H1 (cell line): ENCODE results near the gene TSC2. TPM values are rescaled to one million over a fixed set of nuclear protein-coding genes. Genes with fewer than 3 reads are reported as not detected.

Experiments used
- CHD2 ChIP-seq: IDR thresholded peaks from 2 replicates; pipeline ENCODE4 v1.6.1; 2012; ENCODE audit warnings: low read length, improper control_type of control experiment
- RAD21 ChIP-seq, 2 experiments: IDR thresholded peaks in 1 of 2; conservative IDR thresholded peaks in 1 of 2; 2 replicates each; pipeline ENCODE4 v1.6.1; 2011; ENCODE audit warnings: low read depth in 2 of 2, low read length in 2 of 2, improper control_type of control experiment in 1 of 2, inconsistent platforms in 1 of 2, mild to moderate bottlenecking in 1 of 2, moderate library complexity in 1 of 2
- SUZ12 ChIP-seq: fragments of 200-600 bp; sonication (generic); IDR thresholded peaks from 2 replicates; pipeline ENCODE4 v1.6.1; 2012; ENCODE audit warnings: mild to moderate bottlenecking, inconsistent platforms, low read length, moderate library complexity, mixed read lengths
- polyA plus RNA-seq, 7 experiments: library from polyadenylated mRNA; depleted of rRNA in 3 of 7; stranded (reverse) in 5 of 7; unstranded in 2 of 7; fragments of >200 nt in 5 of 7; fragments of 200-250 nt in 2 of 7; gene quantifications; 1 replicate in 5 of 7; 2 replicates in 1 of 7; 4 replicates in 1 of 7; pipeline versions ENCODE4 v1.2.1 to v1.2.3, GENCODE V29; 2011 to 2013; ENCODE audit warnings: missing spikeins in 2 of 7, mixed read lengths in 2 of 7
- total RNA-seq: library from RNA; stranded (reverse); fragmentation: NEBNext Ultra II Directional; extraction: Animal tissue kit (Norgen Biotek cat#: 25700); gene quantifications from 2 replicates; pipeline ENCODE4 v1.2.1, GENCODE V29; 2021

The TSC2 gene
- total and polyA plus RNA-seq, 2 of the 8 experiments (the other 6 are each of a cell fraction or from before 2014, with no cell fraction given): 65.9 to 96.6 TPM

DNA sequence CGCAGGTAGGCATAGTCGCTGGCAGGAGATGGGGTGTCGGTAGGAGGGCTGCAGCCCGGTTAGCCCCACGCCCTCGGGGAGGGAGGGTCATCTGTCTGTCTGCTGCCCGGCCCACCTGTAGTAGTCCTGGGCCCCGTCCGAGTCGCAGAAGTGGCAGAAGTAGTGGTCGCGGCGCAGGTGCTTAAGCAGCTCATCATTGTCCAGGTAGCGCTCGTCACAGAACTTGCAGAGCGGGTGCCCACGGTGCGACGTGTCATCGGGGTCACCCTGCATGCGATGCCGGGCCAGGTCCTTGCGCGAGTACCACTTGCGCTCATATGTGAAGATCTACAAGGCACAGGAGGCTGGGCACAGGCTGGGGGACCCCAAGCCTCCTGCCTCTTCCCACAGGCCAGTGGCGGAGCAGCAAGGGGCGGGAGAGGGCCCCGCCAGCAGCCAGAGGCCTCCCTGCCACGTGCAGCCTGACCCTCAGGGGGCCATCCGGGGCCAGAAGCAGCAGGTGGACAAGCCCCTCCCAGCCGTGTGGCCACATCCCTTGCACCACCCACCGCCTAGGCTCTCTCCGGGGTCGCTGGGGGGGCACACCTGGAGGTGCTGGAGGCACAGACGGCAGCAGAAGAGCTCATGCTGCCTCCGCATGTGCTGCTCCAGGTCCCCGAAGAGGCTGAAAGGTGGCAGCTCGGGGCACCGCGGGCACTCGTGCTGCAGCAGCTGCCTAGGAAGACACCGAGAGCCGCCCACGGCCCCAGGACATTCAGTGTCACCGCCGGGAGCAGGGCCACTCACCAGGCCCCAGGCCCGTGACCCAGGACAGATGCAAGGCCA lies 45.2 kb upstream of the TSC2 start (continued):
- TF ChIP-seq RAD21 (IDR thresholded peaks at IDR 0.05 in 1 of 2, conservative IDR thresholded peaks at IDR 0.05 in 1 of 2; ENCODE audit: low read depth in 2 of 2, low read length in 2 of 2) (no peak), SUZ12 (no peak), CHD2 (no peak)
- TF ChIP-seq, all 59 proteins: peak for 0
